ENCODE measurements around the gene IGIP. TPM values are rescaled to one million over a fixed set of nuclear protein-coding genes. Genes with fewer than 3 reads are reported as not detected.

IGIP gene
- total RNA-seq, 1 experiment from 2014 or later: 0.48 TPM

- H3K27me3 ChIP-seq (ENCODE audit: control insufficient read depth, insufficient read depth, low read length): peaks cover 2% of the 10 kb centered on the region
- DNase-seq: no peak
- peak overlapping the region; percentile 92 for H3K4me3 ChIP-seq (ENCODE audit: insufficient read depth, low read depth, low read length)
- no peaks in the 10 kb centered on the region for H3K36me3 ChIP-seq (replicated peaks; ENCODE audit: control insufficient read depth, insufficient read depth, low read length)
Observed at GRCh38 chr5:140175367-140176030, 49.8 kb downstream of the IGIP start.

GRCh38 chr5:140176031-140176387 is 50.3 kb downstream of the IGIP start:
- H3K27me3 ChIP-seq (ENCODE audit: control insufficient read depth, insufficient read depth, low read length): peaks cover 2% of the 10 kb centered on the region
- no peak for DNase-seq
- H3K4me3 ChIP-seq (ENCODE audit: insufficient read depth, low read depth, low read length): peak overlapping the region; percentile 92
- no peaks in the 10 kb centered on the region for H3K36me3 ChIP-seq (replicated peaks; ENCODE audit: control insufficient read depth, insufficient read depth, low read length)

- H3K36me3 ChIP-seq (replicated peaks; ENCODE audit: control insufficient read depth, insufficient read depth, low read length): no peaks in the 10 kb centered on the region
- peaks cover 2% of the 10 kb centered on the region for H3K27me3 ChIP-seq (ENCODE audit: control insufficient read depth, insufficient read depth, low read length)
- no peak overlapping the region for H3K4me3 ChIP-seq (ENCODE audit: insufficient read depth, low read depth, low read length)
- DNase-seq: no peak
Observed at GRCh38 chr5:140178086-140178410, 52.3 kb downstream of the IGIP start.

DNA sequence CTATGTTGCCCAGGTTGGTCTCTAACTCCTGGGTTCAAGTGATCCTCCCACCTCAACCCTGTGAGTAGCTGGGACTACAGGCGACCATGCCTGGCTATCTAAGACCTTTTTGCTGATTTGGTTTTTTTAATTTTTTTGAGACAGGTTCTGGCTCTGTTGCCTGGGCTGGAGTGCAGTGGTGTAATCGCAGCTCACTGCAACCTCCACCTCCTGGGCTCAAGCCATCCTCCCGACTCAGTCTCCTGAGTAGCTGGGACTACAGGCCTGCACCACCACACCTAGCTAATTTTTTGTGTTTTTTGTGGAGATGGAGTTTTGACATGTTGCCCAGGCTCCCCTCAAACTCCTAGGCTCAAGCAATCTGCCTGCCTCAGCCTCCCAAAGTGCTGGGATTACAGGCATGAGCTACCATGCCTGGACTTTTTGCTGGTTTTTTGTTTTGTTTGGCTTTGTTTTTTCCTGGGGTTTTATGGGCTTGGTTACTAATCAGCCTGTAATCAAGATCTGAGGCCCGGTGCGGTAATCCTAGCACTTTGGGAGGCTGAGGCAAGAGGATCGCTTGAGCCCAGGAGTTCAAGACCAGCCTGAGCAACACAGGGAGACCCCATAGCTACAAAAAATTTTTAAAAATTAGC is 52.9 kb downstream of the IGIP start:
- H3K36me3 ChIP-seq (replicated peaks; ENCODE audit: control insufficient read depth, insufficient read depth, low read length): no peaks in the 10 kb centered on the region
- DNase-seq: no peak
- no peak overlapping the region for H3K4me3 ChIP-seq (ENCODE audit: insufficient read depth, low read depth, low read length)
- H3K27me3 ChIP-seq (ENCODE audit: control insufficient read depth, insufficient read depth, low read length): no peaks in the 10 kb centered on the region

Other genes with a start within 250 kb of the IGIP start
- gene NRG2, start 82.6 kb upstream of the IGIP start, total RNA-seq (2014; rRNA removed; shearing (Covaris generic)): 0.24 TPM in 1 of 2 replicates, not detected in the other
- gene PURA, start 11.8 kb upstream of the IGIP start, total RNA-seq (2014; rRNA removed; shearing (Covaris generic)): 5.9 and 7.2 TPM in 2 replicates
- gene CYSTM1, start 49.3 kb downstream of the IGIP start, total RNA-seq (2014; rRNA removed; shearing (Covaris generic)): 55.5 and 61.1 TPM in 2 replicates
- 81.8 and 82.9 TPM in 2 replicates for gene PFDN1, start 177.2 kb downstream of the IGIP start, total RNA-seq (2014; rRNA removed; shearing (Covaris generic))
- gene HBEGF, start 220.7 kb downstream of the IGIP start, total RNA-seq (2014; rRNA removed; shearing (Covaris generic)): 1.6 and 2.3 TPM in 2 replicates
- gene SLC4A9, start 234.3 kb downstream of the IGIP start, total RNA-seq (2014; rRNA removed; shearing (Covaris generic)): 0.33 TPM in 1 of 2 replicates, not detected in the other

Data from H7 (cell line).